NCI-H774 (cell line): ENCODE data around the gene TM7SF3.
A peak's percentile ranks its signal among the peaks of the same experiment; 100 is the strongest.
"Not testable (repeated sequence)": the region's sequence is repeated elsewhere in the genome, so short reads cannot be mapped to it uniquely, and the experiment has no call there.

Experiments used
- DNase-seq: peaks from one replicate; lab custom pipeline; 2025; lab: John Stamatoyannopoulos, UW

TM7SF3 gene

GRCh38 chr12:26978801-26979200, 35.4 kb downstream of the TM7SF3 start:
- DNase-seq: no peak

GRCh38 chr12:26976687-26977086, 37.5 kb downstream of the TM7SF3 start:
- DNase-seq: no peak

- no peak for DNase-seq
Measured at GRCh38 chr12:26971963-26972362, 42.2 kb downstream of the TM7SF3 start.

- DNase-seq: no peak
Measured at GRCh38 chr12:26970136-26970535, 44.0 kb downstream of the TM7SF3 start.

GRCh38 chr12:26966842-26967241, 47.3 kb downstream of the TM7SF3 start:
- DNase-seq: no peak

- no peak for DNase-seq
Measured at GRCh38 chr12:26963413-26963812, 50.8 kb downstream of the TM7SF3 start.

GRCh38 chr12:26961803-26962202, 52.4 kb downstream of the TM7SF3 start:
- no peak for DNase-seq

GRCh38 chr12:26961391-26961790, 52.8 kb downstream of the TM7SF3 start:
- DNase-seq: not testable (repeated sequence)

- no peak for DNase-seq
Measured at GRCh38 chr12:26954027-26954426, 60.2 kb downstream of the TM7SF3 start.

- no peak for DNase-seq
Measured at GRCh38 chr12:26953447-26953846, 60.7 kb downstream of the TM7SF3 start.

GRCh38 chr12:26948309-26948708, 65.9 kb downstream of the TM7SF3 start:
- no peak for DNase-seq

- DNase-seq: no peak
Measured at GRCh38 chr12:26941215-26941594, 73.0 kb downstream of the TM7SF3 start.

- DNase-seq: no peak
Measured at GRCh38 chr12:26940516-26941214, 73.5 kb downstream of the TM7SF3 start.

- DNase-seq: no peak
Measured at GRCh38 chr12:26939953-26940352, 74.2 kb downstream of the TM7SF3 start.

GRCh38 chr12:26939192-26939832, 74.9 kb downstream of the TM7SF3 start:
- DNase-seq: no peak

GRCh38 chr12:26938701-26939062, 75.5 kb downstream of the TM7SF3 start:
- no peak for DNase-seq

GRCh38 chr12:26937863-26938700, 76.1 kb downstream of the TM7SF3 start, which contains the start of the genes FGFR1OP2 and INTS13:
Gene FGFR1OP2, plus strand, starts transcription at chr12:26938470. Its CDS starts 15,689 bp downstream, at chr12:26954159.
Gene INTS13, minus strand, starts transcription at chr12:26937981. Its CDS starts 1,178 bp downstream, at chr12:26936803.
- peak; percentile 99 for DNase-seq

- DNase-seq: no peak
Measured at GRCh38 chr12:26937443-26937862, 76.7 kb downstream of the TM7SF3 start.

- no peak for DNase-seq
Measured at GRCh38 chr12:26936559-26937442, 77.4 kb downstream of the TM7SF3 start.

GRCh38 chr12:26935636-26936378, 78.4 kb downstream of the TM7SF3 start:
- no peak for DNase-seq

- DNase-seq: no peak
Measured at GRCh38 chr12:26929590-26929989, 84.6 kb downstream of the TM7SF3 start.
